SH-SY5Y (cell line): ENCODE data around the gene PRSS12.

Experiments used
- GATA2 ChIP-seq: IDR thresholded peaks from 2 replicates; pipeline ENCODE4 v1.6.1; 2011; ENCODE audit warnings: mild to moderate bottlenecking, low read depth, low read length
- GATA3 ChIP-seq: IDR thresholded peaks from 2 replicates; pipeline ENCODE4 v1.6.1; 2011; ENCODE audit warnings: low read depth, mild to moderate bottlenecking, low read length, moderate library complexity

DNA sequence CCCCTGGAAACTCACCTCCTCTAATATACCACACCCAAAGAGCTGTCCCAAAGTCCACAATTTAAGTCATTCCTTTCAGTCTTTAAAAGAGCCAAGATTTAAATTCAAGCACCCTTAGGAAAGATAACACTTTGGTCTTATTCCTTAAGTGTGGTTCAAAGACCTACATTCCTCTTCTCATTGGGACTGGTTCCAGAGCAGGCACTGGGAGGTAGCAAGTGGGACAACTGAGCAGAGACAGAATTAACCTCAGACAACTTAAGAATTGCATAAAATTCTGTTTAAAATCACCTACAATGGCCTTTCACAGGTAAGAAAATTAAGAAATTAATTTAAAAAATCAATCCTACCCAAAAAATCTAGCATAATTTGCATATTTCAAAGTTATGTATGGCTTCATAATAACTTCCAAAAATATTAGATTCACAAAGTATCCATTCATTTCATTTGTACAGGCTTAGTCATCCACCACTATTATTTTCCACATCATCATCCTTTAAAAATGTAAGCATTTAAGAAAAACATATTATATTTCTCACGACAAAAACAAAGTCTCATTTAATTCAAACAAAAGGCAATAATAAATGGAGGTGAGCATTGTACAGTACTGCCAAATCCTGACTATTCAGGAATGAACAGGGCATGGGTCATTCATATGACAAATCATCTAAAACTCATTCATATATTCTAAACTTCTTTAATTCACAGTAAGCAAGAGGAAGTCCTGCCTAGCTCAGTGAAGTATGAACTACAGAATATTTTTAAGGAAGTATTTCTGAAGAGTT lies 13.6 kb downstream of the PRSS12 start:
- no peak for TF ChIP-seq GATA2
- no peak for TF ChIP-seq GATA3
